Hepatic stellate cell (primary cell): Measurements from ENCODE around the gene RFC4.

Source experiments
- DNase-seq: peaks from one replicate; pipeline ENCODE4 v3.0.0; 2011; ENCODE audit warnings: low spot score

RFC4 gene

GRCh38 chr3:186786922-186787321 lies 19.4 kb downstream of the RFC4 start:
- no peak for DNase-seq

- DNase-seq, result no peak
These were observed 20.7 kb downstream of the RFC4 start for GRCh38 chr3:186785495-186786018.

- no peak for DNase-seq
These were observed 21.3 kb downstream of the RFC4 start for GRCh38 chr3:186784820-186785494.

GRCh38 chr3:186783731-186784515 lies 22.4 kb downstream of the RFC4 start:
- DNase-seq, result peak; percentile 74

- DNase-seq, result peak; percentile 90
These were observed 23.1 kb downstream of the RFC4 start, which contains the start of gene EIF4A2 for GRCh38 chr3:186783058-186783730. Gene EIF4A2, plus strand, starts transcription at chr3:186783577. Its CDS starts 34 bp downstream, at chr3:186783611.

GRCh38 chr3:186782542-186783057 lies 23.7 kb downstream of the RFC4 start:
- peak; percentile 36 for DNase-seq

- no peak for DNase-seq
These were observed 27.1 kb downstream of the RFC4 start for GRCh38 chr3:186779204-186779603.

GRCh38 chr3:186775999-186776398 lies 30.3 kb downstream of the RFC4 start:
- DNase-seq, result no peak

- peak; percentile 49 for DNase-seq
These were observed 33.4 kb downstream of the RFC4 start for GRCh38 chr3:186772701-186773417.

GRCh38 chr3:186772281-186772694 lies 34.0 kb downstream of the RFC4 start:
- DNase-seq, result no peak

GRCh38 chr3:186760897-186761447 lies 45.3 kb downstream of the RFC4 start:
- no peak for DNase-seq

- DNase-seq, result no peak
These were observed 46.0 kb downstream of the RFC4 start for GRCh38 chr3:186760141-186760833.

- no peak for DNase-seq
These were observed 46.9 kb downstream of the RFC4 start for GRCh38 chr3:186759231-186759930.

GRCh38 chr3:186757686-186758220 lies 48.5 kb downstream of the RFC4 start:
- DNase-seq, result no peak

GRCh38 chr3:186757214-186757613 lies 49.1 kb downstream of the RFC4 start:
- no peak for DNase-seq

GRCh38 chr3:186754871-186755270 lies 51.4 kb downstream of the RFC4 start:
- DNase-seq, result no peak

- DNase-seq, result no peak
These were observed 52.3 kb downstream of the RFC4 start for GRCh38 chr3:186754006-186754405.

- no peak for DNase-seq
These were observed 54.8 kb downstream of the RFC4 start for GRCh38 chr3:186751480-186751879.

GRCh38 chr3:186750316-186750715 lies 56.0 kb downstream of the RFC4 start:
- DNase-seq, result no peak

- DNase-seq, result peak; percentile 70
These were observed 60.3 kb downstream of the RFC4 start for GRCh38 chr3:186746008-186746407.
